Measurements from ENCODE around the gene GINS3. TPM values are rescaled to one million over a fixed set of nuclear protein-coding genes. Genes with fewer than 3 reads are reported as not detected.

The GINS3 gene
- total RNA-seq, 1 experiment from 2014 or later, result 7.3 TPM

DNA sequence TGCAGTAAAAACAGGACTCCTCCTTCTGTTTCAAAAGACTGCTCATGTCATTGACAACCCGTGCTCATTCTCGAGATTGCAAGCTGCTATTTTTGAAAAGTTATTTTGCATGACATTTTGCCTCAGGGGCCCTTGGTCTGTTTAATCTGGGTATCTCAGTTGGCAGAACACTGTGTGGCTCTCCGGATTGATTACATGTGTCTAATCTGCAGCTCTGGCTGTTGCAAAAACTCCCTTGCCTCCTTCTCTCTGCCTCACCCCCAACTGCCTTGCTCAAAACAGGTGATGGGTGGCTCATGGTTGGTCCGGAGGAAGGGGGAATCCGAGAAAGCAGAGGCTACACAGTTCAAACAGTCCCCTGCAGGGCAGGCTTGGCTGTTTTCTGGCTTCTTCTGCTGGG lies 25.3 kb downstream of the GINS3 start (continued):
- TF ChIP-seq, protein P1, sequence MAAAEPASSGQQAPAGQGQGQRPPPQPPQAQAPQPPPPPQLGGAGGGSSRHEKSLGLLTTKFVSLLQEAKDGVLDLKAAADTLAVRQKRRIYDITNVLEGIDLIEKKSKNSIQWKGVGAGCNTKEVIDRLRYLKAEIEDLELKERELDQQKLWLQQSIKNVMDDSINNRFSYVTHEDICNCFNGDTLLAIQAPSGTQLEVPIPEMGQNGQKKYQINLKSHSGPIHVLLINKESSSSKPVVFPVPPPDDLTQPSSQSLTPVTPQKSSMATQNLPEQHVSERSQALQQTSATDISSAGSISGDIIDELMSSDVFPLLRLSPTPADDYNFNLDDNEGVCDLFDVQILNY (CRISPR knock-in tag; IDR thresholded peaks at IDR 0.05), result no peak
- TF ChIP-seq, protein P2, sequence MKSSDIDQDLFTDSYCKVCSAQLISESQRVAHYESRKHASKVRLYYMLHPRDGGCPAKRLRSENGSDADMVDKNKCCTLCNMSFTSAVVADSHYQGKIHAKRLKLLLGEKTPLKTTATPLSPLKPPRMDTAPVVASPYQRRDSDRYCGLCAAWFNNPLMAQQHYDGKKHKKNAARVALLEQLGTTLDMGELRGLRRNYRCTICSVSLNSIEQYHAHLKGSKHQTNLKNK (CRISPR knock-in tag; IDR thresholded peaks at IDR 0.05), result no peak
- TF ChIP-seq, protein P3, sequence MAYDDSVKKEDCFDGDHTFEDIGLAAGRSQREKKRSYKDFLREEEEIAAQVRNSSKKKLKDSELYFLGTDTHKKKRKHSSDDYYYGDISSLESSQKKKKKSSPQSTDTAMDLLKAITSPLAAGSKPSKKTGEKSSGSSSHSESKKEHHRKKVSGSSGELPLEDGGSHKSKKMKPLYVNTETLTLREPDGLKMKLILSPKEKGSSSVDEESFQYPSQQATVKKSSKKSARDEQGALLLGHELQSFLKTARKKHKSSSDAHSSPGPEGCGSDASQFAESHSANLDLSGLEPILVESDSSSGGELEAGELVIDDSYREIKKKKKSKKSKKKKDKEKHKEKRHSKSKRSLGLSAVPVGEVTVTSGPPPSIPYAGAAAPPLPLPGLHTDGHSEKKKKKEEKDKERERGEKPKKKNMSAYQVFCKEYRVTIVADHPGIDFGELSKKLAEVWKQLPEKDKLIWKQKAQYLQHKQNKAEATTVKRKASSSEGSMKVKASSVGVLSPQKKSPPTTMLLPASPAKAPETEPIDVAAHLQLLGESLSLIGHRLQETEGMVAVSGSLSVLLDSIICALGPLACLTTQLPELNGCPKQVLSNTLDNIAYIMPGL (CRISPR knock-in tag; IDR thresholded peaks at IDR 0.05), result no peak
- TF ChIP-seq FOXP1 (CRISPR knock-in tag; IDR thresholded peaks at IDR 0.05; ENCODE audit: borderline replicate concordance) (no peak), NR1H2 (CRISPR knock-in tag; IDR thresholded peaks at IDR 0.05) (no peak), EMX1 (CRISPR knock-in tag; IDR thresholded peaks at IDR 0.05) (no peak), ATF1 (CRISPR knock-in tag; IDR thresholded peaks at IDR 0.05) (no peak)
- TF ChIP-seq, protein P4, sequence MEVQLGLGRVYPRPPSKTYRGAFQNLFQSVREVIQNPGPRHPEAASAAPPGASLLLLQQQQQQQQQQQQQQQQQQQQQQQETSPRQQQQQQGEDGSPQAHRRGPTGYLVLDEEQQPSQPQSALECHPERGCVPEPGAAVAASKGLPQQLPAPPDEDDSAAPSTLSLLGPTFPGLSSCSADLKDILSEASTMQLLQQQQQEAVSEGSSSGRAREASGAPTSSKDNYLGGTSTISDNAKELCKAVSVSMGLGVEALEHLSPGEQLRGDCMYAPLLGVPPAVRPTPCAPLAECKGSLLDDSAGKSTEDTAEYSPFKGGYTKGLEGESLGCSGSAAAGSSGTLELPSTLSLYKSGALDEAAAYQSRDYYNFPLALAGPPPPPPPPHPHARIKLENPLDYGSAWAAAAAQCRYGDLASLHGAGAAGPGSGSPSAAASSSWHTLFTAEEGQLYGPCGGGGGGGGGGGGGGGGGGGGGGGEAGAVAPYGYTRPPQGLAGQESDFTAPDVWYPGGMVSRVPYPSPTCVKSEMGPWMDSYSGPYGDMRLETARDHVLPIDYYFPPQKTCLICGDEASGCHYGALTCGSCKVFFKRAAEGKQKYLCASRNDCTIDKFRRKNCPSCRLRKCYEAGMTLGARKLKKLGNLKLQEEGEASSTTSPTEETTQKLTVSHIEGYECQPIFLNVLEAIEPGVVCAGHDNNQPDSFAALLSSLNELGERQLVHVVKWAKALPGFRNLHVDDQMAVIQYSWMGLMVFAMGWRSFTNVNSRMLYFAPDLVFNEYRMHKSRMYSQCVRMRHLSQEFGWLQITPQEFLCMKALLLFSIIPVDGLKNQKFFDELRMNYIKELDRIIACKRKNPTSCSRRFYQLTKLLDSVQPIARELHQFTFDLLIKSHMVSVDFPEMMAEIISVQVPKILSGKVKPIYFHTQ (CRISPR knock-in tag; IDR thresholded peaks at IDR 0.05), result no peak
- TF ChIP-seq, protein P5, sequence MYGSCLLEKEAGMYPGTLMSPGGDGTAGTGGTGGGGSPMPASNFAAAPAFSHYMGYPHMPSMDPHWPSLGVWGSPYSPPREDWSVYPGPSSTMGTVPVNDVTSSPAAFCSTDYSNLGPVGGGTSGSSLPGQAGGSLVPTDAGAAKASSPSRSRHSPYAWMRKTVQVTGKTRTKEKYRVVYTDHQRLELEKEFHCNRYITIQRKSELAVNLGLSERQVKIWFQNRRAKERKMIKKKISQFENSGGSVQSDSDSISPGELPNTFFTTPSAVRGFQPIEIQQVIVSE (CRISPR knock-in tag; IDR thresholded peaks at IDR 0.05; ENCODE audit: borderline replicate concordance), result no peak

DNA sequence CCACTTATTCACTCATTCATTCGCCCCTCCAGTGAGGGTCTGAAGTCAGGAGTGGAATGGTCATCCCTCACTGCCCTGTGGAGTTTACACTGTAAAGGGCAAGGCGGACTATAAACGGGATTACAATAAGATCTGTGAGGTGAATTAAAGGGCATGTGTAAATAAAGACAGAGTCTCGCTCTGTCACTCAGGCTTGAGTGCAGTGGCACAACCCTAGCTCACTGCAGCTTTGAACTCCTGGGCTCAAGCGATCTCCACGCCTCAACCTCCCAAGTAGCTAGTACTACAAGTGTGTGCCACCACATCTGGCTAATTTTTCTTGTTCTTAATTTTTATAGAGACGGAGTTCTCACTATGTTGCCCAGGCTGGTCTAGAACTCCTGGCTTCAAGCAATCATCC lies 25.8 kb downstream of the GINS3 start:
- no peak for ATAC-seq
- H3K27me3 Mint-ChIP-seq (ENCODE audit: low read depth), result peaks cover 3% of the 10 kb centered on the region; the same call in 1 of the 2 replicates
- H3K27ac Mint-ChIP-seq, result no peak overlapping the region
- DNase-seq (ENCODE audit: low spot score), result no peak
- no peak overlapping the region for H3K4me3 Mint-ChIP-seq
- H3K36me3 Mint-ChIP-seq, result no peaks in the 10 kb centered on the region
- peaks cover 25% of the 10 kb centered on the region for H3K4me1 Mint-ChIP-seq
- POLR2A ChIA-PET, result no interaction called here
- no peaks in the 10 kb centered on the region for H3K9me3 Mint-ChIP-seq
- CTCF ChIA-PET, result interaction anchor here (1.6 kb wide), 1 partner anchor 70 kb away, joined by 4 read pairs; no protein-coding TSS in a partner anchor
- TF ChIP-seq JAZF1 (CRISPR knock-in tag; IDR thresholded peaks at IDR 0.05), result no peak
- no peak for TF ChIP-seq TP53 (CRISPR knock-in tag; IDR thresholded peaks at IDR 0.05)
- no peak for TF ChIP-seq ESRRA (CRISPR knock-in tag; IDR thresholded peaks at IDR 0.05; ENCODE audit: borderline replicate concordance)
- TF ChIP-seq HMGA2 (CRISPR knock-in tag; IDR thresholded peaks at IDR 0.05), result no peak
- no peak for TF ChIP-seq RORB (CRISPR knock-in tag; IDR thresholded peaks at IDR 0.05)

DNA sequence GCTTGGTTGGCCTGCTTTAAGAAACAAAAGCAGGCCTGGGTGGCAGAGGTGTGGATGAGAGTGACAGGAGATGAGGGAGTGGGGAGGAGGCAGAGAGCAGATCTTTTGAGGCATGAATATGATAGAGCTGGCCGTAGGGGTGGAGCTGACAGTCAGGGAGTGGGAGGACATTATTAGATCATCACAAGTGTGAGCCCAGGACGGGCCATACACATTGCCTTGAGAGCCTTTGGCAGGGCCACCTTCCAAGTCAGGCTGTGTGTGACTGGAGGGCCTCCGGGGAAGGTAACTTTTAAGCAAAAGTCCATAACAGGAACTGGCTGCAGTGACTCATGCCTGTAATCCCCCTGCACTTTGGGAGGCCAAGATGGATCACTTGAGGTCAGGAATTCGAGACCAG lies 26.3 kb downstream of the GINS3 start:
- no peak for DNase-seq (ENCODE audit: low spot score)
- CTCF ChIA-PET, result interaction anchor here (0.9 to 2.0 kb wide), 3 partner anchors 9 to 119 kb away, joined by 3 to 8 read pairs (median 4); no protein-coding TSS in a partner anchor
- no peak for ATAC-seq
- Mint-ChIP-seq H3K4me1 (peaks cover 25% of the 10 kb centered on the region), H3K4me3 (no peak overlapping the region), H3K36me3 (no peaks in the 10 kb centered on the region), H3K27me3 (ENCODE audit: low read depth) (peaks cover 3% of the 10 kb centered on the region; the same call in 1 of the 2 replicates), H3K27ac (no peak overlapping the region), H3K9me3 (no peaks in the 10 kb centered on the region)
- TF ChIP-seq KAT7 (CRISPR knock-in tag; IDR thresholded peaks at IDR 0.05; ENCODE audit: borderline replicate concordance) (no peak), RELA (CRISPR knock-in tag; IDR thresholded peaks at IDR 0.05; ENCODE audit: borderline replicate concordance) (no peak), JUN (CRISPR knock-in tag; IDR thresholded peaks at IDR 0.05) (no peak)
- POLR2A ChIA-PET, result no interaction called here
